ENCODE measurements around the gene HSPA12B.

Gene HSPA12B

DNA sequence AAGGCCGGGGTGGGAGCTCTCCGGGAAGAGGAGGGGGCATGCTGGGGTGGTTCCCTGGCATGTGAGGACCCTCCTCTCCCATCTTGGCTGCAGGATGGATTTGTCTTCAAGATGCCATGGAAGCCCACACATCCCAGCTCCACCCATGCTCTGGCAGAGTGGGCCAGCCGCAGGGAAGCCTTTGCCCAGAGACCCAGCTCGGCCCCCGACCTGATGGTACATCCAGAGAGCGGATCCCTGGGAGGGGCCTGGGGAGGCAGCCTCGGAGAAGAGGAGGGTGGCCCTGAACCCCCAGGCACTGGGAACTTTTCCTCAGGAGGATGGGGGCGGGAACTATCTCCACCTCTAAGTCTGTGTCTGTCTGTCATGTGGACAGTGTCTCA lies 68.4 kb downstream of the HSPA12B start:
- no peak for DNase-seq

DNA sequence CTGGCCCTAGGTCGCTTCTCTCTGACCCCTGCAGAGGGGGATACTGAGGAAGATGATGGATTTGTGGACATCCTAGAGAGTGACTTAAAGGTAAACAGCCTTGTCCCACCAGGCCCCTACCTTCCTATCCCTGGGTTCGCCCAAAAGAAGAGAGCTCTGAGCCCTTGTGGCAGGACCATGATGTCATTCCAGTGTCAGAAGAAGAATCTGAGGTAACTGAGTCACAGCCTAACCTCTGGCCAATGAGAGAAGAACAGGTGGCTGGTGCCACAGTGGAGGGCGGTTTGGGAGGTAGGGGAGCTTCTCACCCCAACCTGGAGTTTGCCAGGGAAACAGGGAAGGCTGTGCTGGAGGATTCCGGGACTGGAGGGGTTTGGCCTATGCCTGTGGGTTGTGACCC lies 68.8 kb downstream of the HSPA12B start:
- DNase-seq = no peak

- DNase-seq = no peak
Observed at GRCh38 chr20:3801846-3802245, 69.4 kb downstream of the HSPA12B start.

Measured in anterior cingulate cortex (tissue), 58 donors.